ENCODE measurements around the gene SEC23B. TPM values are rescaled to one million over a fixed set of nuclear protein-coding genes. Genes with fewer than 3 reads are reported as not detected.

The SEC23B gene
- polyA plus RNA-seq, 1 donor from 2014 or later: 77.8 TPM

GRCh38 chr20:18527339-18527738, 19.6 kb downstream of the SEC23B start:
- TF ChIP-seq REST (IDR thresholded peaks at IDR 0.05; ENCODE audit: borderline replicate concordance) (no peak), POLR2AphosphoS5 (IDR thresholded peaks at IDR 0.05) (no peak), EP300 (conservative IDR thresholded peaks at IDR 0.05; ENCODE audit: poor library complexity, severe bottlenecking) (no peak), SMC3 (conservative IDR thresholded peaks at IDR 0.05; ENCODE audit: poor library complexity) (no peak), TAF1 (IDR thresholded peaks at IDR 0.05; ENCODE audit: low read depth) (no peak), RAD21 (conservative IDR thresholded peaks at IDR 0.05) (no peak), CTCF (IDR thresholded peaks at IDR 0.05; ENCODE audit: poor library complexity, severe bottlenecking) (no peak), EZH2 (IDR thresholded peaks at IDR 0.05; ENCODE audit: borderline replicate concordance, insufficient read depth, low read length, poor library complexity, severe bottlenecking) (no peak), MXI1 (conservative IDR thresholded peaks at IDR 0.05; ENCODE audit: poor library complexity, severe bottlenecking) (no peak)
- H3K27ac ChIP-seq (ENCODE audit: low read length): no peak overlapping the region

GRCh38 chr20:18527836-18528235, 20.1 kb downstream of the SEC23B start:
- no peak overlapping the region for H2AFZ ChIP-seq (ENCODE audit: low read depth, low read length)
- H3K9ac ChIP-seq (ENCODE audit: low read length): no peak overlapping the region
- H3K4me2 ChIP-seq (ENCODE audit: low read length): no peak overlapping the region
- H3K27ac ChIP-seq (ENCODE audit: low read length): no peak overlapping the region
- peaks cover 5% of the 10 kb centered on the region for H3K36me3 ChIP-seq (ENCODE audit: insufficient read depth, low read length)
- no peaks in the 10 kb centered on the region for H3K79me2 ChIP-seq (replicated peaks; ENCODE audit: insufficient read depth, low read length)
- TF ChIP-seq EZH2 (IDR thresholded peaks at IDR 0.05; ENCODE audit: borderline replicate concordance, insufficient read depth, low read length, poor library complexity, severe bottlenecking) (no peak), RAD21 (conservative IDR thresholded peaks at IDR 0.05) (no peak), TAF1 (IDR thresholded peaks at IDR 0.05; ENCODE audit: low read depth) (no peak), CTCF (IDR thresholded peaks at IDR 0.05; ENCODE audit: poor library complexity, severe bottlenecking) (no peak), POLR2AphosphoS5 (IDR thresholded peaks at IDR 0.05) (no peak), SMC3 (conservative IDR thresholded peaks at IDR 0.05; ENCODE audit: poor library complexity) (no peak), EP300 (conservative IDR thresholded peaks at IDR 0.05; ENCODE audit: poor library complexity, severe bottlenecking) (no peak), MXI1 (conservative IDR thresholded peaks at IDR 0.05; ENCODE audit: poor library complexity, severe bottlenecking) (no peak), REST (IDR thresholded peaks at IDR 0.05; ENCODE audit: borderline replicate concordance) (no peak)
- H3F3A ChIP-seq (ENCODE audit: insufficient read depth, low read length, poor library complexity, severe bottlenecking): no peaks in the 10 kb centered on the region
- H3K4me3 ChIP-seq (ENCODE audit: low read length): no peak overlapping the region
- H3K9me2 ChIP-seq (ENCODE audit: insufficient read depth, low read length): no peaks in the 10 kb centered on the region
- H4K20me1 ChIP-seq (ENCODE audit: insufficient read depth): no peaks in the 10 kb centered on the region
- no peaks in the 10 kb centered on the region for H3K27me3 ChIP-seq (ENCODE audit: insufficient read depth, low read depth, low read length)
- H3K9me3 ChIP-seq (ENCODE audit: low read length): no peaks in the 10 kb centered on the region

More at GRCh38 chr20:18527339-18527738, 19.6 kb downstream of the SEC23B start:
- Histone ChIP-seq H3K4me3 (ENCODE audit: low read length) (no peak overlapping the region), H3K9me2 (ENCODE audit: insufficient read depth, low read length) (no peaks in the 10 kb centered on the region), H3K9ac (ENCODE audit: low read length) (no peak overlapping the region), H3F3A (ENCODE audit: insufficient read depth, low read length, poor library complexity, severe bottlenecking) (no peaks in the 10 kb centered on the region), H3K36me3 (ENCODE audit: insufficient read depth, low read length) (no peaks in the 10 kb centered on the region), H3K4me2 (ENCODE audit: low read length) (no peak overlapping the region), H3K79me2 (replicated peaks; ENCODE audit: insufficient read depth, low read length) (no peaks in the 10 kb centered on the region), H4K20me1 (ENCODE audit: insufficient read depth) (no peaks in the 10 kb centered on the region), H3K9me3 (ENCODE audit: low read length) (no peaks in the 10 kb centered on the region), H2AFZ (ENCODE audit: low read depth, low read length) (no peak overlapping the region), H3K27me3 (ENCODE audit: insufficient read depth, low read depth, low read length) (no peaks in the 10 kb centered on the region)

Data from neural cell (in vitro differentiated cells).